ENCODE data around the gene ADAM15.

ADAM15 gene

GRCh38 chr1:155079487-155080311 is 28.6 kb downstream of the ADAM15 start:
- peaks cover 52% of the 10 kb centered on the region for H3K4me1 Mint-ChIP-seq
- no peak for ATAC-seq
- H3K36me3 Mint-ChIP-seq: no peaks in the 10 kb centered on the region
- H3K27ac Mint-ChIP-seq: peak overlapping the region; percentile 50
- no peaks in the 10 kb centered on the region for H3K9me3 Mint-ChIP-seq
- H3K4me3 Mint-ChIP-seq: peak overlapping the region; percentile 68
- H3K27me3 Mint-ChIP-seq: peaks cover 47% of the 10 kb centered on the region

GRCh38 chr1:155080312-155081228 is 29.5 kb downstream of the ADAM15 start:
- Mint-ChIP-seq H3K27ac (no peak overlapping the region), H3K27me3 (peaks cover 47% of the 10 kb centered on the region), H3K4me3 (peak overlapping the region; percentile 6), H3K36me3 (no peaks in the 10 kb centered on the region), H3K4me1 (peaks cover 57% of the 10 kb centered on the region), H3K9me3 (no peaks in the 10 kb centered on the region)
- ATAC-seq: no peak

DNA sequence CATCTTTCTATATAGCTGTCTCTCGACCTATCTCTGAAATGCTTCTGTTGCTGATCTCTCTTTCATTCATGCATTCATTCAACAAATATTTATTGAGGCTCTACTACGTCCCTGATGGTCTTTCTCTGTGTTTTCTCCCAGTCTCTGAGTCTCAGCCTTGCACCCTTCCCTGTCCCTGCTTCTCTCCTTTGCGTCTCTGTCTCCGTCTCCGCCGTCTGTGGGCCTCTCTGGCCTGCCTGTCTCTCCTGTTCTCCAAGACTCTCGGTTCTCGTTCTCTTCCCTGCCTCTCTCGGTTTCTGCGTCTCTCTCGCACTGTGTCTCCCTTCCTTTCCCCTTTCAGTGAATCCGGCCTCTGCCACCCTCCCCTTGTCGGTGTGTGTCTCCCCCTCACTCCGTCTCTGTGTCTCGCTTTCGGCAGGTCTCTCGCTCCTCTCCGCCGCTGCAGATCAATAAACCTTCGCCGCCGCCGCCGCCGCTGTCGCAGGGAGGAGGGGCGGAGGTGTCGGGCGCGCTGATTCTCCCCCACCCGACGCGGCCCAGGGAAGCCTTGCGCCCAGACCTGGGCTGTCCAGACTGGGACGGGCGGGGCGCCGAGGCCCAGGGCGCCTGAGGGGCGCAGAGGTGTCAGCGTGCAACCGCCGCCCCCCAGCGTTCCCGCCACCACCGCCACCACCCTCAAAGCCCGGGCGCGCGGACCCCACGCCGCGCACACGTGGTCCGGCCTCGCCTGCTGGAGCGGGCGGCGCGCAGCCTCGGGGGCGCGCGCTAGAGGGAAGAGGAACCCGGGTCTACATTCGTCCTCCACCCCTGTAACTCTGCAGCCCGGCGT is 30.6 kb downstream of the ADAM15 start:
- H3K4me3 Mint-ChIP-seq: peak overlapping the region; percentile 65
- no peaks in the 10 kb centered on the region for H3K36me3 Mint-ChIP-seq
- no peaks in the 10 kb centered on the region for H3K9me3 Mint-ChIP-seq
- no peak for ATAC-seq
- no peak overlapping the region for H3K27ac Mint-ChIP-seq
- peaks cover 47% of the 10 kb centered on the region for H3K27me3 Mint-ChIP-seq
- peaks cover 66% of the 10 kb centered on the region for H3K4me1 Mint-ChIP-seq

GRCh38 chr1:155082301-155083051 is 31.4 kb downstream of the ADAM15 start:
- peaks cover 47% of the 10 kb centered on the region for H3K27me3 Mint-ChIP-seq
- H3K27ac Mint-ChIP-seq: no peak overlapping the region
- H3K9me3 Mint-ChIP-seq: no peaks in the 10 kb centered on the region
- H3K4me1 Mint-ChIP-seq: peaks cover 66% of the 10 kb centered on the region
- H3K4me3 Mint-ChIP-seq: peak overlapping the region; percentile 65
- ATAC-seq: no peak
- H3K36me3 Mint-ChIP-seq: no peaks in the 10 kb centered on the region

DNA sequence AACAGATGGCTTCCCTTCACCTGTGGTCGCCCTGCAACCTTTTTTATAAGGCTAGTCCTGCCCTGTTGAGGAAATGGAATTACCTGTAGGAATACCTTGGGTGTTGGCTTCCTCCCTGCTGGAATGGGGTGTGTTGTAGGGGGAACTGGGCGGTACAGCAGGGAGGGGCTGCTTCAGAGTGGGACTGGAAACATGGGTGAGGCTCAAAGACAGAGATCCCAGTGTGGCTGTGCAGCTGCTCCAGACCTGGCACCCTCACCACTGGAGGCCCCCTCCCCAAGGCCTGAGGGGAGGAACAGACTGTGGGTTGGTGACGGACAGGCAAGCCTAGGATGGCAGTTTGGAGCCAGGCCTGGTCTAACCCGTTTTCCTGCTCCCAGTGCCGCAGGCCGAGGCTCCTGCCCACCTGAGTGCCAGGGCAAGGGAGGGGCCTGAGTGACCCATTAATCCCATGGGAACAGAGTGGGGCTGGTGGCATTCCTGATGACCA is 32.0 kb downstream of the ADAM15 start:
- peaks cover 47% of the 10 kb centered on the region for H3K27me3 Mint-ChIP-seq
- peaks cover 59% of the 10 kb centered on the region for H3K4me1 Mint-ChIP-seq
- no peak overlapping the region for H3K27ac Mint-ChIP-seq
- H3K36me3 Mint-ChIP-seq: no peaks in the 10 kb centered on the region
- no peak overlapping the region for H3K4me3 Mint-ChIP-seq
- no peaks in the 10 kb centered on the region for H3K9me3 Mint-ChIP-seq
- ATAC-seq: no peak

DNA sequence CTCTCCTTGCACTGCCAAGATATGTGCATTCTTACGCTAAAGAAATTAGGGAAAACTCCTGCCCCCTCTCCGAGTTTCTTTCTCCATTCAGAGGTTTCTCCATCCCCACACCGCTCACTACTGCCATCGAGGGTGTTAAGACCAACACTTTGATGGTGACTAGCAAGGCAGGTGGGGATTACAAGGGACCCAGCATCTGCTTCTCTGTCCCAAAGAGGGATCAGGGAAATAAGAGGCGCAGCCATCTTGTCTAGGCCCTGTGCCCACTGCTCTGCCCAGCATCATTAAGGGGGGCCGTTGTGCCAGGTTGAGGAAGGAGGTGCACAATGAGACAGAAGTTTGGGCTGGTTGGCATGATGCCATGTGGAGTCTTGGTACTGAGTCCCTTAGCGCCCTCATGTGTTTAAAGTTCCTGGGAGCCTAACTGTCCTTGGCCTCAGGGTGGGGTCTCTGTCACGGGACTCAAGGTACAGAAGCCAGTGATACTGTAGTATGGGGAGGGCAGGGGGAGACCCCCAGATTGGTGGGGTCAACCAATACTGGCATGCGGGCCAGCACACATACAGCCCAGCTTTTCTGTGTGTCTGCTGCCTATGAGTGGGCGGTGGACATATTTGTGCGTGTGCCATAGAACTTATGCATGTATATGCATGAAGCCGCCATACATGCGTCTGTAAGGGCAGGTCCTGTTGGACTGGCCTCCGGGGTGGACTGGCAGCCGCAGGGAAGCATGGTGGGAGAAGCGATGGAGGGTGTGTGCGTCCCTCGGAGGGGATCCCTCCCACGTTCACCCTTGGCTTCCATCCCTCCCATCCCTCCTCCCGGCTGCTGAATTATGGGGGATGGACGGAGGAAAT is 33.0 kb downstream of the ADAM15 start:
- Mint-ChIP-seq H3K36me3 (no peaks in the 10 kb centered on the region), H3K4me1 (peaks cover 55% of the 10 kb centered on the region), H3K27me3 (peaks cover 46% of the 10 kb centered on the region), H3K9me3 (no peaks in the 10 kb centered on the region), H3K4me3 (peak overlapping the region; percentile 85), H3K27ac (peak overlapping the region; percentile 91)
- ATAC-seq: no peak

- peaks cover 46% of the 10 kb centered on the region for H3K4me1 Mint-ChIP-seq
- ATAC-seq: peak; percentile 92
- peak overlapping the region; percentile 85 for H3K4me3 Mint-ChIP-seq
- H3K9me3 Mint-ChIP-seq: no peaks in the 10 kb centered on the region
- peaks cover 38% of the 10 kb centered on the region for H3K27me3 Mint-ChIP-seq
- no peaks in the 10 kb centered on the region for H3K36me3 Mint-ChIP-seq
- peak overlapping the region; percentile 91 for H3K27ac Mint-ChIP-seq
Measured at GRCh38 chr1:155084722-155085503, 33.8 kb downstream of the ADAM15 start.

GRCh38 chr1:155085504-155086127 is 34.5 kb downstream of the ADAM15 start:
- H3K27me3 Mint-ChIP-seq: peaks cover 33% of the 10 kb centered on the region
- peak overlapping the region; percentile 85 for H3K4me3 Mint-ChIP-seq
- H3K4me1 Mint-ChIP-seq: peaks cover 45% of the 10 kb centered on the region
- H3K36me3 Mint-ChIP-seq: no peaks in the 10 kb centered on the region
- peak overlapping the region; percentile 91 for H3K27ac Mint-ChIP-seq
- ATAC-seq: peak; percentile 53
- no peaks in the 10 kb centered on the region for H3K9me3 Mint-ChIP-seq

DNA sequence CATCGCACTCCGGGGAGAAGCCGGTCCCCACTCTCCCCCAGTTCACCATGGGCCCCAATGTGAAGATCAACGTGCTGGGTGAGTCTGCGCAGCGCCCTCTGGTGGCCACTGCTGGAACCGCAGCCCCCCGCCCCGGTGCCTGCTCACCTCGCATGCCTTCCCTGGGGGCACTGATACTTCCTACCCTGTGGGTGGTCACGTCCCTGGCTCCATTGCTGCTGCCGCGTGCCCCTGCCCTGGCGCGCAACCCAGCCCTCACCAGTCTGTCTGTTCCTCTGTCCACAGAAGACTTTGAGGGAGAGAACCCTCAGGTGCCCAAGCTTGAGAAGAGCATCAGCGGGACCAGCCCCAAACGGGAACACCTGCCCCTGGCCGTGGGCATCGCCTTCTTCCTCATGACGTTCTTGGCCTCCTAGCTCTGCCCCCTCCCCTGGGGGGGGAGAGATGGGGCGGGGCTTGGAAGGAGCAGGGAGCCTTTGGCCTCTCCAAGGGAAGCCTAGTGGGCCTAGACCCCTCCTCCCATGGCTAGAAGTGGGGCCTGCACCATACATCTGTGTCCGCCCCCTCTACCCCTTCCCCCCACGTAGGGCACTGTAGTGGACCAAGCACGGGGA is 35.1 kb downstream of the ADAM15 start:
- H3K27me3 Mint-ChIP-seq: peaks cover 30% of the 10 kb centered on the region
- H3K27ac Mint-ChIP-seq: peak overlapping the region; percentile 91
- no peaks in the 10 kb centered on the region for H3K36me3 Mint-ChIP-seq
- H3K4me1 Mint-ChIP-seq: peaks cover 47% of the 10 kb centered on the region
- peak overlapping the region; percentile 85 for H3K4me3 Mint-ChIP-seq
- no peaks in the 10 kb centered on the region for H3K9me3 Mint-ChIP-seq
- peak; percentile 25 for ATAC-seq

GRCh38 chr1:155086856-155087535 is 35.9 kb downstream of the ADAM15 start:
- Mint-ChIP-seq H3K9me3 (no peaks in the 10 kb centered on the region), H3K36me3 (no peaks in the 10 kb centered on the region), H3K4me1 (peaks cover 45% of the 10 kb centered on the region), H3K4me3 (no peak overlapping the region), H3K27ac (no peak overlapping the region), H3K27me3 (peaks cover 22% of the 10 kb centered on the region)
- ATAC-seq: no peak

DNA sequence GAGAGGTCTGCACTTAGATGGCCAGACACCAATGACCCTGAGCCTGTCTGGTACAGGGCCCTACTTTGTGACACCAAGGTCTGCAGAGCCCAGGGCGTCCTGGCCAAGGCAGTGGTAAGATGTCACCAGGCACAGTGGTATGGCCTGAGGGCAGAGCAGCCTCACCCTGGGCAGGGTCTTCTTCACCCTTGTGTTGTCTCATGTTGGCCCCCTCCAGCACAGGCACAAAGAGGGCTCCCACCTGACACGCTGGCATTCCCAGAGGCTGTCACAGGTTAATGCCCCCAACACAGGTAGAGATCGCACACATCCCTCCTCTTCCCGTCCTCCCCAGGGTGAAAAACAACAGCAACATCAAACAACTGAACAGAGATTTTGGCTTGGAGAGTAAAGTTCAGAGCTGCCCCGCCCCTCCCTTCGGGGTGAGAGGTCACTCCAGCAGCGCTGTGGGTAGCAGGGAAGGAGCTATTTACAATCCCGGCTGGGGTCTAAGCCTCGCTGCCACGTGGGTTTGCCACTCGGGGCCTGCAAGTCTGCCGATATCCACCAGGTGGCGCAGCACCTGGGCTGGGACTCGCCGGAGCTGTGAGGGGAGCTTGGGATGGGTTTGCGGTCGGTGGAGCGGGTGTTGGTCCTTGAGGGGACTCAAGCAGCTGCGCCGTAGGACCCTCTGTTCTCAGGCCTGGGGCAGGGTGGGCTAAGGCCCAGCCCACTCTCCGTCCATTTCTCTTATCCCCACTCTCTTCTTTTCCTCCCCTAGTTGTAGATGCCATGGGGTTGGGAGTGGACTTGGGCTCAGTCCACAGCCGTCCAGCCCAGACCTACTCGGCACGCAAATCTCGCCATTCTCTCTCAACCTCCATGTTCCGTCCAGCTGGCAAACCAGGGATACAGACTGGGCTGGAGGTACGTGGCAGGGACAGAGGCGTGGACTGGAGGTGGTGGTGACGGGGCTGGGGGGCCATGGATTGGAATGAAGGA is 40.2 kb downstream of the ADAM15 start:
- Mint-ChIP-seq H3K9me3 (no peaks in the 10 kb centered on the region), H3K36me3 (no peaks in the 10 kb centered on the region), H3K27ac (peak overlapping the region; percentile 36), H3K4me3 (no peak overlapping the region), H3K27me3 (peaks cover 8% of the 10 kb centered on the region), H3K4me1 (peaks cover 16% of the 10 kb centered on the region)
- peak; percentile 75 for ATAC-seq

All from stimulated activated memory B cell treated with anti-CD40 and anti-IgM and Interleukin-4, amounts not matched to agents 10 μg/mL and 1 μg/mL and 100 μg/mL, for 72 hours (primary cell).